Hepatocyte (in vitro differentiated cells): Measurements from ENCODE around the gene LELP1.

Experiments
- EZH2 ChIP-seq: fragments of 200-600 bp; sonication (generic); IDR thresholded peaks from 2 replicates; pipeline ENCODE4 v1.6.1; 2016; ENCODE audit warnings: antibody characterized with exemption, mild to moderate bottlenecking, borderline replicate concordance
- EZH2phosphoT487 ChIP-seq: fragments of 200-600 bp; sonication (generic); IDR thresholded peaks from one replicate; pipeline ENCODE4 v1.6.1; 2018; ENCODE audit warnings: antibody characterized with exemption, mild to moderate bottlenecking, low read depth, moderate library complexity; ENCODE audit not compliant: unreplicated experiment, severe bottlenecking
- TF ChIP-seq, protein P1 (sequence below): fragments of 200-600 bp; sonication (generic); IDR thresholded peaks from 2 replicates; pipeline ENCODE4 v1.5.1; 2016; ENCODE audit warnings: antibody characterized with exemption, mild to moderate bottlenecking; ENCODE audit not compliant: poor library complexity

DNA sequence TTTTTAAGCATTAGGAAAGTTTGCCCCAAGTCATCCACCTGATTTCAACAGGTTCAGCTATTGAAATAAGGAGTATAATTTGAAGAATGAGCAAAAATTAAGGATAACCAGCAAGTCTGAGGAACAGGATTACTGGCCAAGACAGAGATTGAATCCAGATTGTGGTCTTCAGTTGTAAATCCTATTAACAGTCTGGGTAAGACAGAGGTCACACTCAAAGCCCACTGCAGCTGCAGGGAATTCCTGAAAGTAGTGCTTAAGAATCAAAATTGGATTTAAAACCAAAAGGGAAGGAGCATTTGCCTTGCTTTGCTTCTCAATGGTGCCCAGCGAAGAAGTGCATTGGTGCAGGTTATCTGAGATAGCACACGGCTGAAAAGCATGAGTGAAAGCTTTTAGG is 49.8 kb downstream of the LELP1 start:
- TF ChIP-seq, protein P1, sequence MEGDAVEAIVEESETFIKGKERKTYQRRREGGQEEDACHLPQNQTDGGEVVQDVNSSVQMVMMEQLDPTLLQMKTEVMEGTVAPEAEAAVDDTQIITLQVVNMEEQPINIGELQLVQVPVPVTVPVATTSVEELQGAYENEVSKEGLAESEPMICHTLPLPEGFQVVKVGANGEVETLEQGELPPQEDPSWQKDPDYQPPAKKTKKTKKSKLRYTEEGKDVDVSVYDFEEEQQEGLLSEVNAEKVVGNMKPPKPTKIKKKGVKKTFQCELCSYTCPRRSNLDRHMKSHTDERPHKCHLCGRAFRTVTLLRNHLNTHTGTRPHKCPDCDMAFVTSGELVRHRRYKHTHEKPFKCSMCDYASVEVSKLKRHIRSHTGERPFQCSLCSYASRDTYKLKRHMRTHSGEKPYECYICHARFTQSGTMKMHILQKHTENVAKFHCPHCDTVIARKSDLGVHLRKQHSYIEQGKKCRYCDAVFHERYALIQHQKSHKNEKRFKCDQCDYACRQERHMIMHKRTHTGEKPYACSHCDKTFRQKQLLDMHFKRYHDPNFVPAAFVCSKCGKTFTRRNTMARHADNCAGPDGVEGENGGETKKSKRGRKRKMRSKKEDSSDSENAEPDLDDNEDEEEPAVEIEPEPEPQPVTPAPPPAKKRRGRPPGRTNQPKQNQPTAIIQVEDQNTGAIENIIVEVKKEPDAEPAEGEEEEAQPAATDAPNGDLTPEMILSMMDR = no peak
- TF ChIP-seq EZH2 (no peak), EZH2phosphoT487 (no peak)
